ENCODE measurements around the gene TAF11L3.
"Not testable (repeated sequence)": the region's sequence is repeated elsewhere in the genome, so short reads cannot be mapped to it uniquely, and the experiment has no call there.

TAF11L3 gene

GRCh38 chr5:17519508-17519907, 1.3 kb downstream of the TAF11L3 start:
- ATAC-seq (replicated peaks); H3K27me3 Mint-ChIP-seq; DNase-seq; H3K36me3 Mint-ChIP-seq; H3K27ac Mint-ChIP-seq; H3K9me3 Mint-ChIP-seq; H3K4me1 Mint-ChIP-seq; H3K4me3 Mint-ChIP-seq: not testable (repeated sequence)

DNA sequence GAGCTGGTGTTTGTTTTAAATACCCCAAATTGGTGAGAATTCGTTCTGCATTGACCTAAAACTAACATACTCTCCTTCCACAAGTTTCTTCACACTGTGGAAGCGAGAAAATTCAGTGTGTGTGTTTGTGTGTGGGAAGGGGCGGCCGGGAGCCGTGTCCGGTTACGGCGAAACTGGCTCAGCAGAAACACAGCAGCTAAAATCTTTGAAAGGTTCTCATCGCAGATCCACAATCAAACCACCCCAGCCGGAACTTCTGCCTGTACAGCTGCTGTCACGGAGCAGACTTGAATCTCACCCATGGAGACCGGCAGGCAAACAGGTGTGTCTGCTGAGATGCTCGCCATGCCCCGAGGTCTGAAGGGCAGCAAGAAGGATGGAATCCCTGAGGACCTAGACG, 3.3 kb downstream of the TAF11L3 start, which contains the start of gene TAF11L4:
Gene TAF11L4 (plus strand): TSS at position 301 of the 400 bp plus-strand sequence.
- not testable (repeated sequence) for H3K27me3 Mint-ChIP-seq; ATAC-seq (replicated peaks); H3K36me3 Mint-ChIP-seq; H3K9me3 Mint-ChIP-seq; H3K4me1 Mint-ChIP-seq; H3K27ac Mint-ChIP-seq; DNase-seq; H3K4me3 Mint-ChIP-seq

DNA sequence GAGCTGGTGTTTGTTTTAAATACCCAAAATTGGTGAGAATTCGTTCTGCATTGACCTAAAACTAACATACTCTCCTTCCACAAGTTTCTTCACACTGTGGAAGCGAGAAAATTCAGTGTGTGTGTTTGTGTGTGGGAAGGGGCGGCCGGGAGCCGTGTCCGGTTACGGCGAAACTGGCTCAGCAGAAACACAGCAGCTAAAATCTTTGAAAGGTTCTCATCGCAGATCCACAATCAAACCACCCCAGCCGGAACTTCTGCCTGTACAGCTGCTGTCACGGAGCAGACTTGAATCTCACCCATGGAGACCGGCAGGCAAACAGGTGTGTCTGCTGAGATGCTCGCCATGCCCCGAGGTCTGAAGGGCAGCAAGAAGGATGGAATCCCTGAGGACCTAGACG, 6.8 kb downstream of the TAF11L3 start, which contains the start of gene TAF11L5:
Gene TAF11L5 (plus strand): TSS at position 301 of the 400 bp plus-strand sequence.
- not testable (repeated sequence) for H3K27me3 Mint-ChIP-seq; DNase-seq; H3K36me3 Mint-ChIP-seq; H3K27ac Mint-ChIP-seq; ATAC-seq (replicated peaks); H3K4me1 Mint-ChIP-seq; H3K9me3 Mint-ChIP-seq; H3K4me3 Mint-ChIP-seq

DNA sequence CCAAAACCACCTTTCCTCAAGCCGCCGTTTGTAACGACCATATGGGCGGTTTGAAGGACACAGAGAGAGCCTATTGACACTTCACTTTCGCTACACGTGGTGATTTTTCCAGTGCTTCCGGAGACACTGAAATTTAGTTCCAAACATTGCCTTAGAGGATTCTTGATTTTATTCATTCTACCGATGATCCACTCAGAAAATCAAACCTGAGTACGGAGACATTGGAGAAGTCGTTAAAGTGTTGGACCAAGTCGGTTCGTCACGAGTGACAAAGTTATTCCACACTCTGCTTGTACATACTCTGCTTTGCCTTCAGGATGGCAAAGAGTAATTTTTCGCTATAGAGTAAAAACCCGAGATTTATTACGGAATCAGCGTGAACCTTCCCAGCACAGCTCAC, 8.3 kb downstream of the TAF11L3 start:
- peak; percentile 16 for DNase-seq
- not testable (repeated sequence) for H3K36me3 Mint-ChIP-seq; H3K4me3 Mint-ChIP-seq; H3K9me3 Mint-ChIP-seq; H3K27me3 Mint-ChIP-seq; ATAC-seq (replicated peaks); H3K27ac Mint-ChIP-seq; H3K4me1 Mint-ChIP-seq

DNA sequence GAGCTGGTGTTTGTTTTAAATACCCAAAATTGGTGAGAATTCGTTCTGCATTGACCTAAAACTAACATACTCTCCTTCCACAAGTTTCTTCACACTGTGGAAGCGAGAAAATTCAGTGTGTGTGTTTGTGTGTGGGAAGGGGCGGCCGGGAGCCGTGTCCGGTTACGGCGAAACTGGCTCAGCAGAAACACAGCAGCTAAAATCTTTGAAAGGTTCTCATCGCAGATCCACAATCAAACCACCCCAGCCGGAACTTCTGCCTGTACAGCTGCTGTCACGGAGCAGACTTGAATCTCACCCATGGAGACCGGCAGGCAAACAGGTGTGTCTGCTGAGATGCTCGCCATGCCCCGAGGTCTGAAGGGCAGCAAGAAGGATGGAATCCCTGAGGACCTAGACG, 10.2 kb downstream of the TAF11L3 start, which contains the start of gene TAF11L6:
Gene TAF11L6 (plus strand): TSS at position 301 of the 400 bp plus-strand sequence.
- not testable (repeated sequence) for H3K4me3 Mint-ChIP-seq; DNase-seq; ATAC-seq (replicated peaks); H3K4me1 Mint-ChIP-seq; H3K27ac Mint-ChIP-seq; H3K36me3 Mint-ChIP-seq; H3K27me3 Mint-ChIP-seq; H3K9me3 Mint-ChIP-seq
